Mucosa of rectum (tissue), 2 donors: ENCODE data around the gene FLOT1.

Experiments
- H3K27ac ChIP-seq, 2 donors: one replicate each; pipeline ENCODE4 v1.7.0; 2013; ENCODE audit warnings: inconsistent platforms in 2 of 2, low read depth in 2 of 2, low read length in 2 of 2
- H3K27me3 ChIP-seq, 2 donors: one replicate each; pipeline ENCODE4 v1.7.0; 2013; ENCODE audit warnings: low read length in 2 of 2; ENCODE audit not compliant: control insufficient read depth in 2 of 2, insufficient read depth in 2 of 2
- H3K36me3 ChIP-seq, 2 donors: one replicate each; pipeline ENCODE4 v1.7.0; 2013; ENCODE audit warnings: low read length in 2 of 2; ENCODE audit not compliant: control insufficient read depth in 2 of 2, insufficient read depth in 2 of 2
- H3K4me1 ChIP-seq, 2 donors: one replicate each; pipeline ENCODE4 v1.7.0; 2013; ENCODE audit warnings: low read length in 2 of 2, mild to moderate bottlenecking in 1 of 2; ENCODE audit not compliant: control insufficient read depth in 2 of 2, insufficient read depth in 2 of 2
- H3K4me3 ChIP-seq, 2 donors: one replicate each; pipeline ENCODE4 v1.7.0; 2013; ENCODE audit warnings: low read length in 2 of 2
- H3K9ac ChIP-seq, 2 donors: one replicate each; pipeline ENCODE4 v1.7.0; 2013; ENCODE audit warnings: low read length in 2 of 2, low read depth in 1 of 2, mild to moderate bottlenecking in 1 of 2
- H3K9me3 ChIP-seq, 2 donors: one replicate each; pipeline ENCODE4 v1.7.0; 2013; ENCODE audit warnings: low read length in 2 of 2; ENCODE audit not compliant: control insufficient read depth in 2 of 2
- donor health status: healthy.
- donor health status: Normal muscosa, but diverticular disease.

The FLOT1 gene

DNA sequence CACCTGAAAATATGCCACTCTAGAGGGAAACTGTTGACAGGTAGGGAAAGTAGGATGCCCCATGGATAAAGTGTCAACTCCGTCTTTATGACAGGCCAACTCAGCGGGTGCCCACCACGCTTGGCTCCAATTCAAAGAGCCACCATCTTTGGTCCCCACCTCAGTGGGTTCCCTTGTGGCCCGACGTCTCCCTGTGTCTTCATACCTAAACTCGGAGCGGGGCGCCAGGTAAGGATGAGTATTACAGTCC is 25.7 kb downstream of the FLOT1 start:
- peak overlapping the region; percentile 84 to 91 for H3K27ac ChIP-seq
- H3K27me3 ChIP-seq, result no peaks in the 10 kb centered on the region
- H3K4me1 ChIP-seq, result peaks cover 7 to 24% of the 10 kb centered on the region in 2 donors
- no peaks in the 10 kb centered on the region for H3K9me3 ChIP-seq
- H3K4me3 ChIP-seq, result peak overlapping the region; percentile 76 to 89
- peaks cover 13 to 18% of the 10 kb centered on the region in 2 donors for H3K36me3 ChIP-seq
- peak overlapping the region; percentile 72 to 82 for H3K9ac ChIP-seq

DNA sequence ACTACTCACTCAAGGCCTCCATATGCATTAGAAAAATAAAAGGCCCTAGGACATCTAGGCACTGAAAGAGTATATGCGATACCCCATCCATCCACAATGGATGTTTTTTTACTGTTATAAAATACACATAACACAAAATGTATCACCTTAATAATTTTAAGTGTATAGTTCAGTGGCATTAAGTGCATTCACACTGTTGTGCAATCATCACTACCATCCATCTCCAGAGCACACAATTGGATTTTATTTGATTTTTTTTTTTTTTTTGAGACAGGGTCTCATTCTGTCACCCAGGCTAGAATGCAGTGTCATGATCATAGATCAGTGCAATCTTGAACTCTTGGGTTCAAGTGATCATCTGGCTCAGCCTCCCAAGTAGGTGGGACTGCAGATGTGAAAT is 28.2 kb downstream of the FLOT1 start:
- H3K9ac ChIP-seq, result no peak overlapping the region
- H3K27me3 ChIP-seq, result no peaks in the 10 kb centered on the region
- H3K4me1 ChIP-seq, result peaks cover 5 to 15% of the 10 kb centered on the region in 2 donors
- H3K4me3 ChIP-seq, result no peak overlapping the region
- H3K36me3 ChIP-seq, result peaks cover 17 to 27% of the 10 kb centered on the region in 2 donors
- no peak overlapping the region for H3K27ac ChIP-seq
- no peaks in the 10 kb centered on the region for H3K9me3 ChIP-seq

DNA sequence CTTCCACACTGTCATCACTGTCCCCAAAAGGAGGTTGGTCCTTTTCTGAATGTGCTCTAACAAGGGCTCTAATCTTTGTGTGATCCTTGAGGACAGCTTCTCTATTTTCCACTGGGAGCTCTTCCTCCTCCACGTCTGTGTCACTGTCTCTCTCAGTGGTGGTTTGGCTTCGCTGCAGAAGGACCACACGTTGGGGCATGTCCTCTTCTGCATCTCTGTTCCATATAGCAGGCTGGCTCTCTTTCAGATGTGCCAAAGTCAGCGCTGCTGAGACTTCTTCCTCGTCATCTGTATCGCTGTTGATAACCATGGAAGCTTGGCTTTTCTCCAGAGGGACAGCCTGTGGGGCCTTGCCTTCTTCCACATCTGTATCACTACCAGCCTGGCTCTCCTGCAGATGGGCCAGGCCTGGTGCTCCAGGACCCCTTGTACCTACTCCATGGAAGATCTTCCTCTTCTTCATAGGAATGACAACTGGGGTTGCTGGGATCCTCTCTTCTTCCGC is 30.0 kb downstream of the FLOT1 start:
- Histone ChIP-seq H3K27me3 (no peaks in the 10 kb centered on the region), H3K27ac (no peak overlapping the region), H3K9me3 (no peaks in the 10 kb centered on the region), H3K9ac (no peak overlapping the region), H3K36me3 (peaks cover 17 to 34% of the 10 kb centered on the region in 2 donors), H3K4me1 (peaks cover 5 to 8% of the 10 kb centered on the region in 2 donors), H3K4me3 (no peak overlapping the region)

DNA sequence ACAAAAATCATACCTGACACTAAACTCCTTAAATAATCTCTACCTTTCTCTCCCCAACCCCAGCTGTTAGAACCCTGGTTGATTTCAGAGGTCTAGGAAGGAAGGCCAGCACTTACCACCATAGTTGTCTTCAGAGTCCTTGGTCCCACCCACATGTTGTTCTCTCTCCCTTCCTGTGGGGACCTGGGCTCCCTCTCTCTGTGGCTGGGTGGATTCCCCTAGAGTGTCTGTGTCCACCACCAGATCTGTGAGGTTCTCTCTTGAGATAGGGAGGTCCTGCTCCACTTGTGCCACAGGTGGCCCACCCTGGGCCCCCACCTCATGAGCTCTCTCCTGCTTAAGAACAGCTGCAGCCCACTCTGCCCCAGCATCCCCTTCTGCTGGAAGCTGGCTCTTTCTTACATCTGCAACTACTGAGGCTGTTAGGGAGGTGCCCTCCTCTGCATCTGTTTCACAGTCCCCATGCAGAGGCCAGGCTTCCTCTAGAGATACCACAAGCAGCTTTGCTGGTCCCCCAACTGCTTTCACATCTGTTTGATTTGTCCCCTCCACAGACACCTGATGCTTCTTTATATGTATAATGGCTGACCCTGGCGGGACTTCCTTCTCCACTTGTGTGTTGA is 30.6 kb downstream of the FLOT1 start:
- H3K4me1 ChIP-seq, result peaks cover 4 to 6% of the 10 kb centered on the region in 2 donors
- H3K4me3 ChIP-seq, result no peak overlapping the region
- H3K27me3 ChIP-seq, result no peaks in the 10 kb centered on the region
- no peak overlapping the region for H3K9ac ChIP-seq
- H3K36me3 ChIP-seq, result peaks cover 20 to 37% of the 10 kb centered on the region in 2 donors
- no peak overlapping the region for H3K27ac ChIP-seq
- H3K9me3 ChIP-seq, result no peaks in the 10 kb centered on the region

DNA sequence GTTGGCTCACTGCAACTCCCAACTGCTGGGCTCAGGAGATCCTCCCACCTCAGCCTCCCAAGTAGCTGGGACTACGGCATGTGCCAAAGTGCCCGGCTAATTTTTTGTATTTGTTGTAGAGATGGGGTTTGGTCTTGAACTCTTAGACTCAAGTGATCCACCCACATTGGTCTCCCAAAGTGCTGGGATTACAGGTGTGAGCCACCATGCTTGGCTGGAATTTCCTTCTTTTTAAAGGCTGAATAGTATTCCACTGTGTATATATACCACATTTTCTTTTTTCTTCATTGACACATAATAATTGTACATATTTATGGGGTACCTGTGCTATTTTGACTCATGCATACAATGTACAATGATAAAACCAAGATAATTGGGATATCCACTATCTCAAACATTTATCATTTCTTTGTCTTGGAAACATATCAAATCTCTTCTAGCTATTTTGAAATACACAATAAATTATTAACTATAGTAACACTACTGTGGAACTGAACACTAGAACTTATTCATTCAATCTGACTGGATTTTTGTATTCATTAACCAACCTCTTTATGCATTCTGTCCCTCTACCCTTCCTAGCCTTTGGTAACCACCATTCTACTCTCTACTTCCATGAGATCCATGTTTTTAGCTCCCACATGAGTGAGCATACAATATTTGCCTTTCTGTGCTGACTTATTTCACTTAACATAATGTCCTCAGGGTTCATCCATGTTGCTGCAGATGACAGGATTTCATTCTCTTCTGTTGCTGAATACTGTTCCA is 33.2 kb downstream of the FLOT1 start:
- no peak overlapping the region for H3K9ac ChIP-seq
- H3K4me1 ChIP-seq, result no peaks in the 10 kb centered on the region
- H3K36me3 ChIP-seq, result peaks cover 20 to 37% of the 10 kb centered on the region in 2 donors
- H3K27me3 ChIP-seq, result no peaks in the 10 kb centered on the region
- H3K27ac ChIP-seq, result no peak overlapping the region
- H3K9me3 ChIP-seq, result no peaks in the 10 kb centered on the region
- no peak overlapping the region for H3K4me3 ChIP-seq

DNA sequence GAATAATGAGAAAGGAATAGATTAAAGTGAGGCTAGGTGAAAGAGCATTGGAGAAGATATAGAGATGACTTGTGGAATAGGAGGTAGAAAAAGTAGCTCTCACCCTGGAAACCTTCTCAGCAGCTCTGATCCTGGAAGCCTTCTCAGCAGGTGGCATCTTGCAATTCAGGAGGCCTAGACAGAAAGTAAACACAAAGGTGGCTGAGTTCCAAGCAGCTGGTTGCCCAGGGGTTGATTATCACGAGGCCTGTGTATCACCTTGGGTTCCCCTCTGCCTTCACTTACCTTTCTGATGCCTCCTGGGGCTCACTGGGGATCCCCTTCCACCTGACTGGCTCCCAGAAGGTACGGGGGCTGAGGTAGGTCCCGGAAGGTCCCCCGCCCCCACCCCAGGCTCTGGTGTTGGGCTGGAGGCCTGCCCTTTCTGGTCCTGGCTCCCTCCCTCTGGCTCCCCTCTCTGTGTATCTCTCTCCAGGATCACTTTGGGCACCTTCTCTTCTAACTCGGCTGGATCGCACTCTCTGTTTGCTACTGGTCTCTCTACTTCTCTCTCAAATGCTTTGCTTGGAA is 35.1 kb downstream of the FLOT1 start:
- no peak overlapping the region for H3K9ac ChIP-seq
- no peaks in the 10 kb centered on the region for H3K4me1 ChIP-seq
- H3K27me3 ChIP-seq, result no peaks in the 10 kb centered on the region
- H3K9me3 ChIP-seq, result no peaks in the 10 kb centered on the region
- peaks cover 19 to 32% of the 10 kb centered on the region in 2 donors for H3K36me3 ChIP-seq
- H3K4me3 ChIP-seq, result no peak overlapping the region
- H3K27ac ChIP-seq, result no peak overlapping the region

DNA sequence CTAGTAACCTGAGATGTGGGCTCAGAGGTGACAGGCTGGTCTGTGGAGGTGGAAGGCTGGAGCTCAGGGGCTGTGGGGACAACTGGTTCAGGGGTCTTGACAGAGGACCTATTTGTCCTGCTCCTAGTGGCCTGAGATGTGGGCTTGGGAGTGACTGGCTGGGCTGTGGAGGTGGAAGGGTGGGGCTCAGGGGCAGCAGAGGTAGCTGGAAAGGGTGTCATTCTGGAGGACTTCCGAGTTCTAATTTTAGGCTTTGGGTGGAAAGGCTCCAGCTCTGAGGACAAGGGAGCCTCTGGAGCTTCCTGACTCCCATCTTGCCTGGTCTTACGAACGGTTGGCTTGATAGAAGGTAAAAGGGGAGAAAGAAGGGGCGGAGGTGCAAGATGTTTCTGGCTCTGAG is 36.9 kb downstream of the FLOT1 start:
- Histone ChIP-seq H3K27ac (no peak overlapping the region), H3K9ac (no peak overlapping the region), H3K4me1 (no peaks in the 10 kb centered on the region), H3K9me3 (no peaks in the 10 kb centered on the region), H3K36me3 (peaks cover 10 to 22% of the 10 kb centered on the region in 2 donors), H3K27me3 (no peaks in the 10 kb centered on the region), H3K4me3 (no peak overlapping the region)

DNA sequence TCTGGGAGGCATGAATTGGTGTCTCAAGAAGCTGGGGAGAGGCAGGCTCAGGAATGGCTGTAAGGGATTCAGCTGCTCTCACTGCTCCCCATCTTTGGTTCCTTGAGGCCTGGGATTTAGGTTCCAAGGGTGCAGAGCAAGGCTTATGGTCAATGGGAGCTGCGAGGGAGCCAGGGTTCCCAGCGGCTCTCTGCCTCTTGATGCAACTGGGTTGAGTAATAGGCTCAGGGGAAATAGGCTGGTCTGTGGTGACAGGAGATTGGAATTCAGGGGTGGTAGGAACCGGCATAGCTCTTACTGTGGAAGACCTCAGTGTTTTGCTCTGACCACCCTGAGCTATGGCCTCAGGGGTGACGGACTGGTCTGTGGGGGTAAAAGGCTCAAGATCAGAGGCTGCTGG is 38.7 kb downstream of the FLOT1 start:
- H3K9ac ChIP-seq, result no peak overlapping the region
- H3K4me1 ChIP-seq, result no peaks in the 10 kb centered on the region
- peaks cover 10 to 20% of the 10 kb centered on the region in 2 donors for H3K36me3 ChIP-seq

DNA sequence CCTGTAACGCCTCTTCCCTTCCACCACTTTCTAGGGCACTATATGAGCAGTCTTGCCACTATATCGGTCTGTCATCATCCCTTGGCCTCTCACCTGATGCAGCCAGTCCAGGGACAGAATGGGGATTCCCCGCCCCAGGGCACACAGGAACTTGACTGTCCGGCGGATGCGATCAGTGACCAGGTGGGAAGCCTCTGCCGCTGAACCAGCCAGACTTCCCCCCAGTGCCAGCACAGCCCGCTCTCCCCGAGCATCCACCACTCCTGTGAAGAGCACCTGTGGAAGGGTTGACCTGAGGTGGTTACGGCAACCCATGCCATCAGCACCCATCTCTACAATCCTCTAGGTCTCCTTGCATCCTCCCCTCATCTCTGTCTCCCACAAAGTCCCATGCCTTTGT is 39.5 kb downstream of the FLOT1 start:
- Histone ChIP-seq H3K27ac (no peak overlapping the region), H3K9me3 (no peaks in the 10 kb centered on the region), H3K36me3 (peaks cover 10 to 18% of the 10 kb centered on the region in 2 donors), H3K4me3 (no peak overlapping the region), H3K9ac (no peak overlapping the region), H3K4me1 (no peaks in the 10 kb centered on the region), H3K27me3 (no peaks in the 10 kb centered on the region)

More for the DNA sequence above, 38.7 kb downstream of the FLOT1 start:
- Histone ChIP-seq H3K27me3 (no peaks in the 10 kb centered on the region), H3K9me3 (no peaks in the 10 kb centered on the region), H3K4me3 (no peak overlapping the region), H3K27ac (no peak overlapping the region)

DNA sequence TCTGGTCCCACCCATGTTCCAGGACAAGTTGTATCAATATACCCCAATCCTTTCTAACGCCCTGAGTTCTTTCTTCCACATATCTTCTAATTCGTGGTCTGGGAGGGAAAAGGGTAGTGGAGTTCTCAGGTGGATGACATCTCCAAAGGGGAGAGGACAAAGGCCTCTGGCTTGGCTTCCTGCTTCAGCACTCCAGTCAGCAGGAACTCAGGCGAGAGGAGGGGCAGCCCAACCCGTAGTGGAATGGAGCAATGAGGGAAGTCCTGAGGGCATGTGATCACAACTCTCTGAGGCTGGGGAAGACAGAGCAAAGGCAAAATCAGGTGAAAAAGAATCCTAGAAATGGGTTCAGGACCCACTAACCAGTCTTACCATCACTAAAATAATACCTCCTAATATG is 42.1 kb downstream of the FLOT1 start:
- no peaks in the 10 kb centered on the region for H3K9me3 ChIP-seq
- H3K27me3 ChIP-seq, result no peaks in the 10 kb centered on the region
- H3K9ac ChIP-seq, result no peak overlapping the region
- H3K27ac ChIP-seq, result no peak overlapping the region
- H3K4me3 ChIP-seq, result no peak overlapping the region
- peaks cover 6 to 10% of the 10 kb centered on the region in 2 donors for H3K36me3 ChIP-seq
- no peaks in the 10 kb centered on the region for H3K4me1 ChIP-seq
